Activated CD4-positive, alpha-beta T cell treated with anti-CD3 and anti-CD28 coated beads, Interleukin-2, Interleukin-4, amounts not matched to agents 100 ng/mL and 50 ng/mL, durations not matched to agents 16 hours and 8 hours (primary cell): ENCODE measurements around the gene ZNF217.

Experiments
- DNase-seq: peaks from one replicate; pipeline ENCODE4 v3.0.0-alpha.2; 2020; ENCODE audit warnings: low spot score

Gene ZNF217

DNA sequence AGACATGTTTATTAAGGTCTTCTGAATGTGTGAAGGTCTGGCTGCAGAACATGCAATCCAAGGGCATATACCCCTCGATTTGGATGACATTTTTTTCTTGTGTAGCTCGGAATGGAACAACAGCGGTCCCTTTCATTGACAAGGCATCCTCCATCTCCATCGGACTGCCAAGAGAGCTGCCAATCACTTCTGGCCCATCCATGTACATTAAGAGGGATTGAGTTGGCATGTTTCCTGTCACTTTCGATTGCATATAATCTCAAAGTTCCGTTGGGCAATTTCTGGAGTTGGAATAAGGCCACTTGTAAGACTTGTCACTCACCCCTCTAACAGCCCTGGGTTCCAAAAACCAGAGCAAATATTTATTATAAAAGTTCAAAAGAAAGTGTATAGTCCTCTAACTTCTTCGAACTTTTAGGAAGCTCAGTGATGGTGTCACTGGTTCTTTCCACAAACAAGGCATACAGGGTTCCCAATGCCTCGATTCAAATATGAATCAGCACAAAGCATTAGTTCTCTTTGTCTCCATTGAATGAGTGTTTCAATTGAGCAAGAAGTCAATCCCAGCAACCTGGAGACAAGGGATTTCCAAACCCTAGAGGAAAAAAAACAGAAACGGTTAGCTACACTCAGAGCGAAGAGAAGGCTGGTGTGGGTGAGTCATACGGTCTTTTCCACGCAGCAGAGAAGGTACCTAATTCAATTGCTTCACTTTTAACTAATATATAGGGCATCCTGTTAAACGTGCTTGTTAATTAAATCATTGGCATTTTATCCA lies 10.9 kb downstream of the ZNF217 start:
- DNase-seq = peak; percentile 78

DNA sequence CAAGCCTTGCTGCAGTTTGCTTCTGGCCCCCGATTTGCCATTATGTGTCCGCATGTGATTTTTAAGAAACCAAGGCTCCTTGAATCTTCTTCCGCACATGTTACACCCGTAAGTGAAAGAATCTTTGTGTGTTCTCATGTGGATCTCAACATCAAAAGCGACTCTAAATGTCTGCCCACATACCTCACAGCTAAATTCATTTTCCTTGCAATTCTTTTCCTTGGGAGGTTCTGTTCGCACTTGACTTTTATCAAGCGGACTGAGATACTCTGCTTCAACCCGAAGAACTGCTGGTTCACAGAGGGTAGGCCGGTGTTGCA lies 11.4 kb downstream of the ZNF217 start:
- DNase-seq = no peak

DNA sequence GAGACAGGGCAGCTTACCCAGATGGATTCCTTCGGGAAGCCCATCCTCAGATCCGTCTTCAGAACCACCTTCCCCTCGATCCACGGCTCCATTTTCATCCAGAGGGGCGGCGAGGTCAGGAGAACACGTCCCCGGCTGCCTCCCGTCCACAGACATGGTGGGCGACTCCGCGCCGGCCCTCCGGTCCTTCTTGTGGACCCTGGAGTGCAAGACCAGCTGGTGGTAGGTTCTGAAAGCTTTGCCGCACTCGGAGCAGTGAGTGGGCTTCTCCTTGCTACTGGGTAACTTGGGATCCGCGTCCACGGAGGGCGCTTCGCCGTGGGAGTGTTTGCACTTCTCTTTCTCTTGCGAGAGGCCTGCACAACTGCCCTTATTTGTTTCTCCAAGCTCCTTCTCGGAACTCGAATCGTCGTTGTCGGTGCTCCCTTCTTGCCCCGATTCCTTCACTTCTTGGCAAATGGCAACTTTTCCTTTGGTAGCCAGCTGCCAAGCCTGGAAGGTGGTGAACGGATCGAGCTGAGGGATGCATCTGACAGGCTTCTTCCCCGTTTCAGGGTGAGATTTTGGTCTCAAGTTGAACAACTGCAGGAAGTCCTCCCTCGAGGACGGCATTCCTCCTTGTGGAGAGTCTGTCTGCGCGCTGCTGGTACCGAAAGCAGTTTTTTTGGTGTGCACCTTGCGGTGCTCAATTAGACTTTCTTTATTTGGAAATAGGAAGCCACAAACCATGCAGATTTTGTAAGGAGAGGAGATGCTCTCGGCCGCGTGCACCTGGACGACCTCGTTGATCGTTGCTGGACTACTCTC lies 12.0 kb downstream of the ZNF217 start:
- peak; percentile 58 for DNase-seq

DNA sequence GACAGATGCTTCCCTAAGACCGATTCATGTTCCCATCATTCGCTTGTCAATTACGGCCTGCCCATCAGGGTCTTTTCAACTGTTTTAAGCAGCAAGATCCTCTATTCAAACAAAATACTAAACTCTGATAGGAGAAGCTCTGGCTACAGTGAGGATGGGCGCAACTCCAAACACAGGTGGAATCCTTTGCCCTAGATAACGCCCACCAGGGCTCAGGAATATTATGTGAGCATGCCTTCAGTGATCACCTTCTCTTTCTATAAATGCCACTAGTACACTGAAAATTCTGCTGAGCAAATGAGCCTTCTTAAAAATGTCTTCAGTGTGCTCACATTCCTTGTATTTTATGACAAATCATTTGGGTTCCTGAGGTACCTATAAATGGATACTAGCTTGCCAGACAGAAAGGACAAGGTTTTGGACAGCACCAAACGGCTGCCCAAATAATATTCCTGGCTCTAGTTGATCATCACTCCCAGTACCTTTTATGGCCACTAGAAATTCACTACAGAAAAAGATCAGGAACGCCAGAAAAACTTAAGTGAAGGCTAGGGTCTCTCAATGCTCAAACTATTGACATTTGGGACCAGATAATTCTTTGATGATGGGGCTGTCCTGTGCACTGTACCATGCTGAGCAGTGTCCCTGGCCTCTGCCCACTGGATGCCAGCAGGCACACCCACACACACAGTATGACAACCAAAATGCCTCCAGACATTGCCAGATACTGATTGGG lies 13.1 kb downstream of the ZNF217 start:
- no peak for DNase-seq

DNA sequence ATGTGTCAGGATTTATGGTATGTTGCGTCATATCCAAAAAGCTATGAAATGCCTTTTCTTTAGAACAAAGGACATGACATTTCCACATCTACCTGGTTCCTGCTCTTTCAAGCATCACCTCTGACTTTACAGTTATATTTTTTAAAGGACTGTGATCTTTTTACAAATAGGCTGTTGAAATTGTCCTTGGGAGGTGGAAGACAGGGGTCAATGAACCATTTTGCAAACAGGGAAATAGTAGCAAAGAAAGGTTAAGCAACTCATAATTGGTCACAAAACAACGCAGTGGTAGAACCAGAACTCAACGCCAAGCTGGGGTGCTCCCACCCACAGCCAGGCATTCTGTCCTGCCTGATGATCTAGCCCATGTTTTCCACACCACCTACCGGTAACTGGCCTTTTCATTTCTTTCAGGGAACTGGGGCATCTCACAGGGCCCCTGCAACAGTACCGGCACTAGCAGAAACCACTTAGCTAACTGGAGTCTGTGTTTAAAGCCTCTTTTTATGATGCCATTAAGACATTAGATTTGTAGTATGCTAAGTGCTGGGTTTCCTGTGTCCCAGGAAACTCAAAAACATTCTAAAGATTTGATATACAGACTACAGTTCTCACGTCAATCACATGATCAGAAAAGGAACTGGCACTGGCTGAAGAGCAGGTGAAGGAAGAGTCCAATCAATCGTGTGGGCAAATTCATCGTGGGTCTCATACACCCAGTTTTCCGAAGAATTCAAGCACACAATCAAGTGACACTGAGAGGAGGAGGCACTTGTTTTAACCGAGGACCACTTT lies 13.9 kb downstream of the ZNF217 start:
- DNase-seq = peak; percentile 66

DNA sequence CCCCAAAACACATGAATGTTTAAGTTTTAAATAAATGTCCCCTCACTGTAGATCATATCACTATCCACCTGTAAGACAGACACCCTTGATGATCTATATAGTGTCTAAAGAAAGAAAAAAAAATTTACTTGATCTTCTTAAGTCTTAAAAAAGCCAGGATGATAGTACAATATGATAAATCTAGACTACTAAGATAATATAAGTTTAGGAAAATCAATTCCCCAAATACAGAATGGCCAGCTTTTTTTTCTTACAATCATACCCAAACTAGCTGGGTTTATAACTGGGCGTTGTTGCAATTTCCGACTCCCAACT lies 14.4 kb downstream of the ZNF217 start:
- DNase-seq = no peak

DNA sequence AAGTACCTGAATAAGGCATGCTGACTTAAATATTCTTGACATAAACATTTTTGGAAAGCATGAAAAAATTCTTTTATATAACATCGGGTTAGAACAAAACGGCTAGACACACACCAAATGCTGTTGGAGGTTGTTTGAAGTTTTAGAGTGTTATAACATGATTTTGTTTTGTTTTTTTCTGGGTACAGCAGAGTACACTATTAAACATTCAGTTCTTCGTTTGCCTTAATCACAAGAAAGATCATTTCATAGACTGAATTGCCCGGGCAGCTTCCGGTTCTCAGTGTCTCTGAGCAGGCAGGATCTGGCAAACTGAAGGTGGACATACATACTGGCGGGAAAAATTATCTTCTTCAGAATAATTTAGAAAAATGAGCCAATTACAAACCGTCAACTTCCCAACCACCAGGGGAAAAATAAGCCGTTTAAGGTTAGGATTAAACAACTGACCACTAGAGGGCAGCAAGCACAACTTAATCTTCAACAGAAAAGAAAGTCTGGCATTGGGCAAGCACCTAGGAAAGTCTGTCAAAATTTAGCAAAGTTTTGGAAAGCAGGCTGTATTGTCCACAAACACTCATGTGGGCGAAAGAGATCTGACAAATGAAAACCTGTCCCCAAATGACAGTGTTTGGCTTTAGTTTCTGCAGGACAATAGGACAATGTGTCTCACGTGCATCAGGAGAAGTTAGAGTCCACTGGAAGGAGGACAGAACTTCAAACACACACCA lies 15.0 kb downstream of the ZNF217 start:
- DNase-seq = peak; percentile 86

DNA sequence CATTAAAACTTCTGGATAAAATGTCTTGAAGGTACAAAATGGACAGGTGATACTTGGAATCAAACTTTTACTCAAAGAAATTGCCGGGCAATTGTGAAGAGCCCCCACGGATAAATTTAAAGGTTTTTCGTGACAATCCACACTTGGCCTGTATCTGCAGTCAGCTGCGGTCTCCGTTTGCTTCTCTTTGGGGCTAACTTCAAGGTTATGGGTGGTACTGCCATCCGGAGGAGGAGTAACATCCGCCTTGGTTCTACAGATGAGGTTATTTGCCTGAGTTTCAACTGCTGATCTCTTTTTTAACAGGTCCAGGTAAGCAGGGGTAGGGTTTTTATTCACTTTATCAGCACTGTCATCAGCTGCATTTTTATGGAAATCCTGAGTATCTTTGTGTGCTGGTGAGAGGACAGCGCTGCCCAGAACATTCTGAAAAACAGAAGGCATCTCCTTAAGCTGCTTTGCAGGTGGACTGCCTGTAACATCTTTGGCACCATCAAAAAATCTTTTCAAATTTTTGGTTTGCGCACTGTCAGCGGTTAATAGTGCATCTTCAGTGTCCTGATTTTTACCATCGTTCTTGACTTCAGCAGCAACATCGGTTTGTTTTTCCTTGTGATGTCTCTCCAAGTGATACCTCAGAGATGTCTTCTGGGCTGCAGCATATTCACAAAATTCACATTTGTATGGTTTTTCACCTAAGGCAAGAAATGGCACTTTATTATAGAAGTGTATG lies 16.9 kb downstream of the ZNF217 start:
- DNase-seq = no peak

DNA sequence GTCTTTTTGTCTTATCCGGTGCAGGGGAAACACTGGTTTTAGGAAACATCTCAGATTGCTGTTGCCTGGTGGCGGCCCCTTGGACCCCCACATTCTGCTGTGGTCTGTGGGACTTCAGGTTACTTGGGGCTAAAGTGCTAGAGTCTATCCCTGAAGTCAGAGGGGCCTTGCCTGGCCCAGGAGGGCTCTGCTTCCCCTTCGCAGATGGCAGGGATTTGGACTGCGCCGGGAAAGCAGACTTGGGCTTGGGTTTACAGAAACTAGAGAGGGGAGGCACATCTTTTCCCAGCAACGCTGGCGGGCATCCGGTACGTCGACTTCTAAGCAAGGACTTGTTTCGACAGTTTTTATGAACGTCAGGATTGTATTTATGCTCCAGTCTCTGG lies 17.5 kb downstream of the ZNF217 start:
- no peak for DNase-seq

DNA sequence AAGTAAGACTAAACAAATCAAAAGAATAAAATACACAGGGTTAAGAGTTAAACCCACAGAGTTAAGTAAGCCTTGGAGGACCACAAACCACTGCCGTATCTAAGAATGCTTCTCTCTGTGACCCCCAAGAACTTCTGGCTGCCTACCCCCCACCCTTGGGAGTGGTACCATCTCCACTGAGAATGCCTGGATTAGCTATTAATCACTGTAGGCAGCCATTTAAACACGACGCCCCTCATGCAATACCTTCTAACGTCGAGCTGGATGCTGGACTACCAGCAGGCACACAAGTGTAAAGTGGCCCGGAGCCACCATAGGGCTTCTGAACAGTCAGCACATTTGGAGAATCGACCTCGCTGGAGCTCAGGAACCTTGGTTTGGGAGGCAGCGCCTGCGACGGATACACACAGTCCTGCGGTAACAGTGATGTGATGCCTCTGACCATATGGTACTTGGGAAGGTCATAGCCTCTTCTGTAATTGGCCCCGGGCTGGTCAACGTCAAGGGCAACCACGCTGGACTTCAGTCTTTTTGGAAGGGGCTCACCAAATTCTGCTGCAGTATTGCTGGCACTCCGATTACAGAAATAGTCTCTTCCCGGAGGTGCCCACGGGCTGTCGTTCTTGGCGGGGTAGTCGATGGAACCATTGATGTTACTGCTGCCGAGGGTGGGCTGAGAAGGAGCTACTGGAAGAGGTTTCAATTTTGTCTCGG lies 18.0 kb downstream of the ZNF217 start:
- DNase-seq = no peak

DNA sequence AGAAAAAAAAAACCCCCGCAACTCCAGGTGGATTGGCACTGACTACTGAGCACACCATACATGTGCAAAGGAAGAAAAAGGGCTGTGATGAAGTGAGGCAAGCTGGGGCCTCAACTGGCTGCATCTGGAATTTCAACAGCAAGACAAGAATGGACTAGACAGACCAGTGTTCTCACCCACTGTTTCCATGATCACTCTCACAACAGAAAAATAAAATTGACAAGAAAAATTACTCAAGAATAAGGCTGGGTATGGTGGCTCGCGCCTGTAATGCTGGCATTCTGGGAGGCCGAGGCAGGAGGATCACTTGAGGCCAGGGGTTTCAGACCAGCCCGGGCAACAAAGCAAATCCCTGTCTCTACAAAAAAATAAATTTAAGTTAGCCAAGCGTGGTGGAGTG lies 18.8 kb downstream of the ZNF217 start:
- no peak for DNase-seq

DNA sequence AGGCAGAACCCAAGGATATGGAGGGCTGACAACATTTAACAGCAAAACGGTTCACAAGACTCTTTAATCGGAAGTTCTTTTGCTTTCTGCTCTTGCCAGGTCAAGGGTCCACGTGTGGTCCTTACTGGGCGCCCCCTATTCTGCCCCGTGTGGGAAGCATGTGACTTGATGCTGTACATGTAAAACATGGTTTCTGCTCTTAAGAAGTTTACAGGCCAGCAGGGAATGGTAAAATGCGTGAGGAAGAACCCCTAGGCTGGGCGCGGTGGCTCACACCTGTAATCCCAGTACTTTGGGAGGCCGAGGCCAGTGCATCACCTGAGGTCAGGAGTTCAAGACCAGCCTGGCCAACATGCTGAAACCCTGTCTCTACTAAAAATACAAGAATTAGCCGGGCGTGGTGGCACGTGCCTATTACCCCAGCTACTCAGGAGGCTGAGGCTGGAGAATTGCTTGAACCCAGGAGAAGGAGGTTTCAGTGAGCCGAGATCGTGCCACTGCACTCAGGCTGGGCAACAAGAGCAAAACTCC lies 19.3 kb downstream of the ZNF217 start:
- DNase-seq = no peak

DNA sequence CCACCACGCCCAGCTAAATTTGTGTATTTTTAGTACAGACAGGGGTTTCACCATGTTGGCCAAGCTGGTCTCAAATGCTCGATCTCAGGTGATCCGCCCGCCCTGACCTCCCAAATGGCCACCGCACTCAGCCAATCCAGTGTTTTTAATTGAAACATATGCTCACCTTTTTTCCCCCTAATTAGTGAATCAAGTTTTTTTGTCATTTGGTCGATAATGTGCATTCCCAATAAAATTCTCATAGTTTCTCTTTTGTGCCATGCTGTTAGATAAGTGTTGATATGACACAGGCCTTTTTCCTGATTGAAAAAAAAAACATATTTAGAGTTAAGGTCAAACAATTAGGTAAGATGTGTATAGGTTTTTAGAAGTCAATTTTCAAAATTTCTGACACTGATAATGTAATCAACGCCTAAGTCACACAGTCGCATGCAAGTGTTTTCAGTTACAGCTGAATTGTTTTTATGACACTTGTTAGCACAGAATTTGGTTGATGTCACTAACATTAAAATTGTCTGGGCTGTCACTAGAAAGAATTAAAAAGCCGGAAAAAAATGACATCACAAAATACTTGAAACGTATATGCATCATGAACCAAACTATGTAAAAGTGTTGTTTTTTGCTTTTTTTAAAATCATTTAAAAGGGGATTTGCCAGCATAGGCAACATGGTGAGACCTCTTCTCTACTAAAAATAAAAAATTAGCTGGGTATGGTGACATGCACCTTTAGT lies 21.9 kb downstream of the ZNF217 start:
- DNase-seq = no peak

DNA sequence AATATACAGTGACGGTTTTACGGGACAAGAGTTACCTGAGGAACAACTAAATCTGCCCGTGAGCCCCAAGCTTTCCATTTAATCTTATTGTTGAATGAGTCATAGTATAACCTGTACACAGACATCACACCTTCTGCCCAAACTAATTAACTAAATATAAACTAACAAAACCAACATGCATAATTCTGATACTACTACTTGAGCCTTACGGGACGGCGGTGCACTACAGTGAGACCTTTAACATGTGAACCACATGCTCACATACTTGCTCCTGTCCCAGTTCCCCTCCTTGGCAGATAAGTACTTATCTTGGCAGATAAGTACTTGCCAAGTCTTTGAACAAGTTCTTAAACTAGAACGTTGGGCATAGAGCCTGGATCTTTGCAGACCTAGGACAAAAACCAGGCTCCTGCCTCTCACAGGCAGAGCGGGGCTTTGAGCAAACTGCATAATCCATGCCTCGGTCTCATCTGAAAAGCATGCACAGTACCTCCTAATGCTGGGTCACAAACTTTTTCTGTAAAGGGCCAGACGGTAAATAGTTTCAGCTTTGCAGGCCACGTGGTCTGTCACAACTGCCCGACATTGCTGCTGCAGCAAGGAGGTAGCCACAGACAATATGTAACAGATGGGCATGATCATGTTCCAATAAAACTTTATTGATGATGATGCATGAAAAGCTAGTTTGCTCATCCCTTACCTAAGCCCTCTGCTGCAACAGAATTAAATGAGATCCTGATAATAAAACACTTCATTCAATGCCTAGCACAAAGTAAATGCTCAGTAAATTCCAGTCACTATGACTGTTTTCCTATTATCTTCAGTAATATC lies 23.0 kb downstream of the ZNF217 start:
- DNase-seq = no peak

DNA sequence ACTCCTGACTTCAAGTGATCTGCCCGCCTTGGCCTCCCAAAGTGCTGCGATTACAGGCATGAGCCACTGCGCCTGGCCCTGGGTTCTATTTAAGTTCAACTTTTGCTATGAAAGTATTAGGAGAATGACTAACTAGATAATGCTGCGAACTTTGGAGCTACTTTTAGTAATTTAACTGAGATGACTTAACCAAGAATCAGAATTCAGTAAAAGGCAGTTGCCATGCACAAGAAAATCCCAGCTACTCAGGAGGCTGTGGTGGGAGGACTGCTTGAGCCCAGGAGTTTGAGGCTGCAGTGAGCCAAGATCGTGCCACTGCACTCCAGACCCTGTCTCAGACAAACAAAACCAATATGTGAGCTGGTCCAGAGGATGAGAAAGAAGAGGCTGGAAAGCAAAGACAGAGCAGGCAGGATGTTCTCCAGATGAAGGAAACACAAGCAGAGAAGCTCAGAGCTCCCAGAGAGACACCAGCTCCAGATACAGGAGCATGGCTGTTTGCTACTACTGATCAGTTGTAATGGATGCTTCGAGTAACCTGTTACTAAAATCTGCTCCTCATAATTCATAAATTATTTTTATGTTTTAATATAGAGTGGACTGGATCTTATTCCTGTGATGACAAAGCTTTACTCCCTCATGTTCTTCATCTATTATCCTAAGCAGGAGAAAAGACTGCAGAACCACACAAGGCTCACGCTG lies 23.9 kb downstream of the ZNF217 start:
- DNase-seq = no peak

DNA sequence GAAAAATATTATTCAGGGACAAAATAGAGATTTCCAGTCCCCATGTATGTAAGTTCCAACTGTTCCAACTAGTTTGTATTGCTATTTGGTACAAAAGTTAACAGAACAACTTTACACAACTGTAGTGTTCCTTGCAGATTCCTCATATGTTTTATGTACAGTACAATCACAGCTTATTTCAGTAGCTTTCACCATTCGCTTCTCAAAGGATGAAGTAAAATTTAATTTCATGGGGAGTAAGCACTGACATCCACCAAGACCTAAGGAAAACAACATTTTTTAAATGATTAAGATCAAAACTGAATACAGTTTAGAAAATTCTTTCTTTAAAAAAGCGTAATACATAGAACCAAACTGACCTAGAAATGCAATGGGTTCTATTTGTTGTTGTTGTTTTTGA lies 24.6 kb downstream of the ZNF217 start:
- no peak for DNase-seq

DNA sequence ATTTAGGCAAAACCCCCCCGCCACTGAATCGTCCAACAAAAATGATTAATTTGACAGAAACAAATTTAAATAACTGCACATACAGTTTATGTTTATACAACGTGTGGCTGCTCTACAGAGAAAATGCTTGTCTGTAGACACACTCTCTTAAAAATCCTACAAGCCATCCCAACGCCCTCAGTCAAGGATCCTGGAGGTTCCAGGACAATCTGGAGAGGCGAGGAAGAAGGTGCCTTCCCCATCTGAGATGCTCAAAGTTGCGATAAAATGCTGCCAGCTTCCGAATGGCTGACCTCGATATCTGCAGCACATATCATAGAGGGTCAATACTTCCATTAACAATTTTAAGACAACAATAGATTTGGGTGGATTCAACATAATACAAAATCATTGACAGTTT lies 25.3 kb downstream of the ZNF217 start:
- no peak for DNase-seq

DNA sequence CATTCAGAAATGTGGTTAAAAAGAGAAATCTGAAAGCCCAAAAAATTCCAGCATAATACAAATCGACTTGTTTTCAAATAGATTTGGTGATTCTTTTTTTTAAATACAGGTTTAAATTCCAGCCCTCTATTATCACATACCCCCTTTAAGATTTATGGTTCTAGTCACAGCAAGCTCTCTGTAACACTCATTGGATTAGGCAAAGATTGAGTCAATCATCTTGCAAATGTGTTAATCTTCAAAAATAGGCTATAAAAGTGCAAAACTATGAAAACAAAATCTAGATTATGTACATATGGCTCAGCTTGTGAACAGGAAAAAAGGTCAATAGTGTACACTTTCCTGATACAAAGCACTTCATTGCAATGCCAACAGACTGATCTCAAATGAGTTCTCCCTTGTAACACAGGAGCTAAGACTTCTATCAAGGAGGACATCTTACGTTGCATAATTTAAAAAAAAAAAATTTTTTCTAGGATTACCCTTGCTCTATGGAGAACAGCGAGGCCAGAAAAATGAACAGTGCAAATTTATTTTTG lies 26.2 kb downstream of the ZNF217 start:
- no peak for DNase-seq
